WTC11 (cell line): ENCODE results near the gene ACTR3C.

Source experiments
- MAX ChIP-seq: sonication (generic); formaldehyde crosslinking; IDR thresholded peaks from 2 replicates; pipeline ENCODE4 v1.8.0; 2022; ENCODE audit warnings: mild to moderate bottlenecking, missing genetic modification reagents
- MYBL2 ChIP-seq: sonication (generic); formaldehyde crosslinking; IDR thresholded peaks from 2 replicates; pipeline ENCODE4 v1.8.1; 2023; ENCODE audit warnings: mild to moderate bottlenecking, moderate library complexity, missing genetic modification reagents
- SMAD3 ChIP-seq: sonication (generic); formaldehyde crosslinking; IDR thresholded peaks from 2 replicates; pipeline ENCODE4 v1.8.0; 2022; ENCODE audit warnings: missing genetic modification reagents, mild to moderate bottlenecking, borderline replicate concordance
- TF ChIP-seq, protein P1 (sequence below): sonication (generic); formaldehyde crosslinking; IDR thresholded peaks from 2 replicates; pipeline ENCODE4 v1.8.0; 2022; ENCODE audit warnings: mild to moderate bottlenecking, missing genetic modification reagents

- TF ChIP-seq MYBL2 (CRISPR knock-in tag) (no peak), MAX (CRISPR knock-in tag) (no peak), SMAD3 (CRISPR knock-in tag) (no peak)
- TF ChIP-seq, protein P1, sequence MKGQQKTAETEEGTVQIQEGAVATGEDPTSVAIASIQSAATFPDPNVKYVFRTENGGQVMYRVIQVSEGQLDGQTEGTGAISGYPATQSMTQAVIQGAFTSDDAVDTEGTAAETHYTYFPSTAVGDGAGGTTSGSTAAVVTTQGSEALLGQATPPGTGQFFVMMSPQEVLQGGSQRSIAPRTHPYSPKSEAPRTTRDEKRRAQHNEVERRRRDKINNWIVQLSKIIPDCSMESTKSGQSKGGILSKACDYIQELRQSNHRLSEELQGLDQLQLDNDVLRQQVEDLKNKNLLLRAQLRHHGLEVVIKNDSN (CRISPR knock-in tag): no peak
These were observed 5.4 kb downstream of the ACTR3C start for GRCh38 chr7:150317748-150318444.
